ENCODE results near the gene DPM2. TPM values are rescaled to one million over a fixed set of nuclear protein-coding genes. Genes with fewer than 3 reads are reported as not detected.

Gene DPM2
- total and polyA plus RNA-seq, 2 experiments from 2014 or later: 19.2 to 57.1 TPM

GRCh38 chr9:127979015-127979332, 41.3 kb upstream of the DPM2 start:
- no peaks in the 10 kb centered on the region for H3K9me2 ChIP-seq (replicated peaks; ENCODE audit: insufficient read depth)
- no peak overlapping the region for H2AFZ ChIP-seq
- H3K4me3 ChIP-seq: peak overlapping the region; percentile 75
- TF ChIP-seq CTCF (IDR thresholded peaks at IDR 0.05; ENCODE audit: poor library complexity) (no peak), EZH2 (IDR thresholded peaks at IDR 0.05; ENCODE audit: borderline replicate concordance) (no peak), EZH2phosphoT487 (IDR thresholded peaks at IDR 0.05; ENCODE audit: low read depth, severe bottlenecking, unreplicated experiment) (no peak)
- H3K79me2 ChIP-seq: peaks cover 75% of the 10 kb centered on the region
- no peaks in the 10 kb centered on the region for H3K27me3 ChIP-seq
- H3K36me3 ChIP-seq (replicated peaks; ENCODE audit: insufficient read depth, low read depth): no peaks in the 10 kb centered on the region
- peak overlapping the region; percentile 92 for H3K4me2 ChIP-seq
- peaks cover 62% of the 10 kb centered on the region for H4K20me1 ChIP-seq (ENCODE audit: insufficient read depth, poor library complexity, severe bottlenecking)
- H3K4me1 ChIP-seq (ENCODE audit: insufficient read depth): peaks cover 58% of the 10 kb centered on the region
- WGBS (ENCODE audit: low lambda C conversion rate, missing lambda C conversion rate): 29% methylated on average over 5 of the region's 5 CpGs
- DNase-seq (ENCODE audit: low spot score): peak; percentile 26
- no peaks in the 10 kb centered on the region for H3K9me3 ChIP-seq (ENCODE audit: low read depth)
- H3K27ac ChIP-seq: peak overlapping the region; percentile 99

DNA sequence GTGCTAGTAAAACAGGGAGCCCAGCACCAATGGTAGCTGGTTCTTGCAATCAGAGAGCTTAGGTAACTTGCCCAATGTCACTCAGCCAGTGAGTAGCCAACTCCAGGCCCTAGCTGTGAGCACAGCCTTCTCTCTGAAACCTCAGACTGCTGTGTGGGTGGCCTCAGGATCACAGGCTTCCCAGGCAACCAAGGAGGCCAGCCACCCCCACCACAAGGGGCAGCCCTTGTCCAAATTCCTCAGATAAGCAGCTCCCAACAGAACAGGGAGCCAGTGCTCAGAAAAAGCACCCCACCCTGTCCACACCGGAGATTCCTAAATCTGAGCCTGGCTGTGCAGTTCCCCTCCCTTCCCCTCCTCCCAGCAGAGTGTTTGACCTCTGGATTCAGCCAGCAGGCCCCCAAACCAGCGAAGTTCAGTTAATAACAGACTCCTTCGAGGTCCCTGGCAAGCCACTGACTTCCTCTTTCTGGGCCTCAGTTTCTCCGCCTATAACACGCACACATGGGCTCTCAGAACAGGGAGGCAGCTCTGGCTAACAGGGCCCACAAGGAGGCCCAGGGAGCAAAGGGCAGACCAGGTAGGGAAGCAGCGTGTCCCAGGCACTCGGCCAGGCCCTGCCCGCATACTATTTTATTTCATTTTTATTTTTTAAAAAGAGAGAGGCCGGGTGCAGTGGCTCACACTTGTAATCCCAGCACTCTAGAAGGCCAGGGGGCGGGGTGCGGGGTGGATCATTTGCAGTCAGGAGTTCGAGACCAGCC, 40.4 kb upstream of the DPM2 start:
- WGBS (ENCODE audit: low lambda C conversion rate, missing lambda C conversion rate): 38% methylated on average over 12 of the region's 12 CpGs
- peak overlapping the region; percentile 75 for H3K4me3 ChIP-seq
- H3K4me1 ChIP-seq (ENCODE audit: insufficient read depth): peaks cover 67% of the 10 kb centered on the region
- no peaks in the 10 kb centered on the region for H3K9me2 ChIP-seq (replicated peaks; ENCODE audit: insufficient read depth)
- no peaks in the 10 kb centered on the region for H3K9me3 ChIP-seq (ENCODE audit: low read depth)
- peak overlapping the region; percentile 99 for H3K27ac ChIP-seq
- H2AFZ ChIP-seq: no peak overlapping the region
- no peaks in the 10 kb centered on the region for H3K27me3 ChIP-seq
- H4K20me1 ChIP-seq (ENCODE audit: insufficient read depth, poor library complexity, severe bottlenecking): peaks cover 71% of the 10 kb centered on the region
- H3K4me2 ChIP-seq: peak overlapping the region; percentile 92
- no peaks in the 10 kb centered on the region for H3K36me3 ChIP-seq (replicated peaks; ENCODE audit: insufficient read depth, low read depth)
- no peak for DNase-seq (ENCODE audit: low spot score)
- TF ChIP-seq EZH2 (IDR thresholded peaks at IDR 0.05; ENCODE audit: borderline replicate concordance) (no peak), CTCF (IDR thresholded peaks at IDR 0.05; ENCODE audit: poor library complexity) (no peak), EZH2phosphoT487 (IDR thresholded peaks at IDR 0.05; ENCODE audit: low read depth, severe bottlenecking, unreplicated experiment) (no peak)
- H3K79me2 ChIP-seq: peaks cover 81% of the 10 kb centered on the region

- peaks cover 86% of the 10 kb centered on the region for H3K79me2 ChIP-seq
These were observed 39.6 kb upstream of the DPM2 start for GRCh38 chr9:127977009-127977883.

More at GRCh38 chr9:127977009-127977883, 39.6 kb upstream of the DPM2 start:
- Histone ChIP-seq H3K27me3 (no peaks in the 10 kb centered on the region), H2AFZ (no peak overlapping the region), H3K27ac (peak overlapping the region; percentile 99), H3K9me2 (replicated peaks; ENCODE audit: insufficient read depth) (no peaks in the 10 kb centered on the region), H3K36me3 (replicated peaks; ENCODE audit: insufficient read depth, low read depth) (no peaks in the 10 kb centered on the region), H4K20me1 (ENCODE audit: insufficient read depth, poor library complexity, severe bottlenecking) (peaks cover 79% of the 10 kb centered on the region), H3K9me3 (ENCODE audit: low read depth) (no peaks in the 10 kb centered on the region), H3K4me2 (peak overlapping the region; percentile 92), H3K4me1 (ENCODE audit: insufficient read depth) (peaks cover 74% of the 10 kb centered on the region), H3K4me3 (peak overlapping the region; percentile 38)
- WGBS (ENCODE audit: low lambda C conversion rate, missing lambda C conversion rate): 55% methylated on average over 7 of the region's 7 CpGs
- TF ChIP-seq EZH2phosphoT487 (IDR thresholded peaks at IDR 0.05; ENCODE audit: low read depth, severe bottlenecking, unreplicated experiment): no peak
- TF ChIP-seq EZH2 (IDR thresholded peaks at IDR 0.05; ENCODE audit: borderline replicate concordance): no peak
- no peak for TF ChIP-seq CTCF (IDR thresholded peaks at IDR 0.05; ENCODE audit: poor library complexity)
- DNase-seq (ENCODE audit: low spot score): no peak
